Ramos (cell line): ENCODE measurements around the gene MAP3K3.

Source experiments
- in situ Hi-C: fragments of 300-500 bp; cut with MboI; formaldehyde crosslinking; loops from one replicate; pipeline ENCODE4 v1.14.3; 2022; ENCODE audit warnings: low sequenced_read_pairs; ENCODE audit not compliant: unreplicated experiment

MAP3K3 gene

DNA sequence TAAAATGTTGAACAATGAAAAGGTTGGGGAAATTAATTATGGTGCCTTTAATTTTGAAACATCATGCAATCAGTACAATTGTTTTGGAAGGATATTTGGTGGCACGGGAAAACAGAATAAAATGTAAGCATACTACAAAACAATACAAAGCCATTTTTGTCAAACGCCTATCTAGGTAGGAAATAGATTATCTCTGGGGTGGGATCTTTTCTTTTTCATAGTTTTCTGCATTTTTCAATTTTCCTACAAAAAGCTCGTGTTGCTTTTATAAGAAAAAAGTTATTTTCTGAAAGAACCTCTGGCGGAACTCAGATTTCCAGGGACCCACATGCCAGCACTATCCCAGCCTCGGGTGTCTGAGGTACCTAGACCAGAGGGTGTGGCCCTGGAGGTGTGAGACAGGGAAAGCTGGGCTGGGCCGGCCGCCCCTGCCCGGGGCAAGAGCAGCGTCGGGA is 961 bp upstream of the MAP3K3 start:
- in situ Hi-C loops: no loop called here

- in situ Hi-C loops: no loop called here
Observed at GRCh38 chr17:63622574-63623390, 565 bp downstream of the MAP3K3 start.

- in situ Hi-C loops: no loop called here
Observed at GRCh38 chr17:63623786-63624530, 1.7 kb downstream of the MAP3K3 start.

DNA sequence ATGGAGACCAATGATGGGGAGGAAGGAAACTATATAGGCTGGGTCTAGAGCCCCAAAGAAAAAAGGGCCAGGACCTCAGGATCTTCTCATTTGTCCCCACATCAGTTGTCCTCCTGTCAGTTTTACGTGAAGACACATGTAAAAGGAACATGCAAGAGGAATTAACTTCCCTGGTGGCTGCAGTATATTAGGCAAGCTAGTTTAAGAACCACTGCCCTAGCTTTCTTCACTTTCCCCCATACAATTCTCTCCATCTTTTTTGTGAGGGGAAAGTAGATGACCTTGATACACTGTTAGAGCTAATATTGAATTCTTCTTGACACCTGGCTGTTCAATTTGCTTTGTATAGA is 2.3 kb downstream of the MAP3K3 start:
- in situ Hi-C loops: no loop called here

GRCh38 chr17:63626551-63627180 is 4.4 kb downstream of the MAP3K3 start:
- in situ Hi-C loops: no loop called here

DNA sequence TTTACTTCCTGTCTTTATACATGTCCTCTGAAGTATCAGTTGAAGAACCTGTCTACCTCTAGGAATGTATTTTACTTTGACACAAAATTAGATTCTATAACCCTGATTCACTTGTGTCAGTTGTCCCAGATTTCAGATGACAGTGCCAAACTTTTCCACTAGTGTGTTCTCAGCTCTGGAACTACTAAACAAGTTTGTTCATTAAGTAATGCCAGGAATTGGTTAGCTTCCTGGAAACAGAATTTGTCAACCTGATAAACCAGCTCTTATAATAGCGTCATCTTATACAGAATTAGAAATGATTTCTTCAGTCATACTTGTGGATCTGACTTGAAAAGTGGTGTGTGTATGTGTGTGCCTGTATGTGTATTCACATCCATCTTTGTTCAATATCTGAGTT is 7.4 kb downstream of the MAP3K3 start:
- in situ Hi-C loops: no loop called here

- in situ Hi-C loops: no loop called here
Observed at GRCh38 chr17:63631062-63631461, 8.8 kb downstream of the MAP3K3 start.

GRCh38 chr17:63631626-63632025 is 9.4 kb downstream of the MAP3K3 start:
- in situ Hi-C loops: no loop called here

GRCh38 chr17:63633742-63634141 is 11.5 kb downstream of the MAP3K3 start:
- in situ Hi-C loops: no loop called here

GRCh38 chr17:63634163-63634562 is 11.9 kb downstream of the MAP3K3 start:
- in situ Hi-C loops: no loop called here

DNA sequence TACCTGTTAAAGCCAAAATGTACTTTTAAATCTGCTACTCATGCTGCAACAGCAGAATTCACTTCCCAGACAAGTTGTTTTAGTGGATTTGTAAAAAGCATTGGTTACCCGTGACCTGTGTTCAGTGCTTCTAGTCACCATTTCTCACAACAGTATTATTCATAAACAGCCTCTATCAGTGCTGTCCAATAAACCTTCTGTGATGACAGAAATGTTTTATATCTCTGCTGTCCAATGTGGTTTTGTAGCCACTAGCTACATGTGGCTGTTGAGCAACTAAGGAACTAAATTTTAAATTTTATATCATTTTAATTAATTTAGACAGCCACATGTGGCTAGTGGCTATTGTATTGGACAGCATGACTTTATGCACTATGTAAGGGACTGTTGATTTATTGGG is 12.6 kb downstream of the MAP3K3 start:
- in situ Hi-C loops: no loop called here

- in situ Hi-C loops: no loop called here
Observed at GRCh38 chr17:63635290-63635689, 13.1 kb downstream of the MAP3K3 start.

DNA sequence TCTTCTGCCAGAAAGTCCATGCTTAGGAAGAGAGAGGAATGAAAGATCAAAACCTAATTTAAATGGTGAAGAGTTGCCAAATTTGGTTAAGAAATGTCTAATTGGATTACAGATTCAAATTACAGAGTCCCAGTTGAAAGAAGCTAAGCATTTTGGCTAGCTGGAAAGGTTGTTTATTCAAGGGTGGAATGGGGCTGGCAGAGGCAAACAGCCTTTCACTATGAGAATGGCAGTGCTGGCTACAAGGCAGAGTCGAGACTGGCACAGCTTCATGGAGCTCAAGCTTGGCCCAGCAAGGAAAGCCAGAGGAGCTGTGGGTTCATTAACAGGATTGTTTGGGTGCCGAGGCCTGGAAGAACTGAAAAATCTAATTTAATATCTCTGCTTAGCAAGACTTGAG is 13.6 kb downstream of the MAP3K3 start:
- in situ Hi-C loops: no loop called here

DNA sequence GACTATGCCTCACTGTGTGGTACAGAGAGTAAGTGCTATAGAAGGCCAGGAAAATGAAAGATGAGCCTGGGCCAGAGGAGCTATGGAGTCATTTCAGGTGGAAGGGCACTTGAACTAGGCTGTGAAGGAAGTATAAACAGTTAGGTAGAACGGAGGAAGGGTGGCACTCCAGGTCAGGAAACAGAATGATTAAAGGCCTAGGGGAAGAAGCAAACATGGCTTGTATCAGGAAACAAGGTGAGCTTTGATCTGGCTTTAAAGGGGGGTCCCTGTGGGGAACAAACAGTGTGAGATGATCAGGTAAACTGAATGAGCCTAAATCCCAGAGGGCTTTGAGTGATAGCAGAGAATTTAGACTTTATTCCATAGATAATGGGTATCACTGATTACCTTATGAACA is 16.9 kb downstream of the MAP3K3 start:
- in situ Hi-C loops: no loop called here

DNA sequence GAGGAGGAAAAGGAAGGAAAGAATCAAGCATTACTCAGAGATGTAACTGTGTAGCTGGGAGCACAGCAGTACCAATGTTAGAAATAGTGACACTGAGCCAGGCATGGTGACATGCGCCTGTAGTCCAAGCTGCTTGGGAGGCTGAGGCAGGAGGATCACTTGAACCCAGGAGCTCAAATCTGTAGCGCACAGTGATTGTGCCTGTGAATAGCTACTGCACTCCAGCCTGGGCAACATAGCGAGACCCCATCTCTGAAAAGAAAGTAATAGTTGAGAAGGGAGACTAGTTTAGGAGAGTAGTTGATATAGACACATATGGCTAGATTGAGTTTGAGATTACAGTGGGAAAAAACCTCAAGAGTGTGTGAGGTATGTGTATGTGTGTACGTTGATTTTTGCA is 17.8 kb downstream of the MAP3K3 start:
- in situ Hi-C loops: no loop called here

DNA sequence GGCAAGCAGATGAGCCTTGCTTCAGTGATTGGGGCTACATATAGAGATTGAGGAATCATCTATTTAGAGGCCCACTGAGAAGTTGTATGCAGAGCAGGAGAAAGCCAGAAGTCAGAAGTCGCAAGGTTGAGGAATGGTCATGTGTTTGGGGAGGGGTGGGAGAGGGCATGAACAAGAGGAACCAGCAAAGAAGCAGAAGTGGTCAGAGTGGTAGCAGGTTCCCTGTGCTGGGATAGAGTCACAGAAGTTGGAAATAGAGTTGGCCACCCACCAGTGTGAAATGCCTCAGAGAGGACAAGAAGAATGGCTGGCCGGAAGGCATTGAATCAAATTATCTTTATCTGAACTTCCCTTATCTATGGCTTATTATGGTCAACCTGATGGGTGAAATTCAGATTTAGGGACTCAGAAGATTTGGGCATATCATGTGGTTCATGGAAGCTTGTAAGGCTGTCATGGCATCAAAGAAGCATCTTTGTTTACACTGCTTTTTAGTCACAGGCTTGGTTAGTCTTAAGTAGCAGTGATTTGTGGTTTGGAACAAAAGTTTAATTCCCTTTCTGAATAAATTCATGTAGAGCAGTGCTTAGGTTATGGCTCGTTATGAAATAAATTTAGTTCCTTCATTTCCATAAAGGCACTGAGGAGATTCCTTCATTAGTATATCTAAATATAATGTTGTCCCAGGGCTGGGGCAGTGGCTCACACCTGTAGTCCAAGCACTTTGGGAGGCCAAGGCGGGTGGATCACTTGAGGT is 19.7 kb downstream of the MAP3K3 start:
- in situ Hi-C loops: no loop called here

DNA sequence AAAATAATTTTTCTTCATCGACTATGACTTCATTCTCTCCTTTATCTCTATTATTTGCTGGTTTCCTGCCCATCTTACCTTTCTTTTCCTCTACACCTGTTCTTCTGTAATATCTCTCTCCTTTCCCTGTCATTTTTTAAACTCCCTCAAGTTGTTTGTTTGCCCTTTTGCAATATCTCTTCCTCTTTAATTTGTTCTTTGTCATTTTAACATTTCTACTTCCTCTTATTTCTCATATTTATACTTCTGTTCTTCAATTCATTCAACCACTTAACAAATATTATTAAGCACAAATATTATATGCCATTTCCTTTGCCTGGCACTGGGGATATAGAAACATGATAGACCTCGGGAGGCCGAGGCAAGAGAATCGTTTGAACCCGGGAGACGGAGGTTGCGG is 22.6 kb downstream of the MAP3K3 start:
- in situ Hi-C loops: no loop called here

- in situ Hi-C loops: no loop called here
Observed at GRCh38 chr17:63645775-63646487, 23.7 kb downstream of the MAP3K3 start.

DNA sequence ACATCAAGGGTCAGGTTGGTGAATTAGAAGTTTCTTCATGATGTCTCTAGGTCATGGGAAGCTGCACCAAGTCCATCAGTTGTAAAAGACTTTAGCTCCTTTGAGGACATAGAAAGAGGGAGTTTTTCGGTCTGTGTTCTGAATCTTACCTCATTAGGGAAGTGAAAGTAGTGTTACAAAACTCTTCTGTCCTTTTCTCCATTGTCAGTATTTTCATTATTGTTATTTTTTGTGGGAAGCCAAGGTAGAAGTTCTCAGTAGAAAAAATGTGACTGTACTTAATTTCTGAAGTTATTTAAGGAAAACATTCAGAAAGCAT is 24.2 kb downstream of the MAP3K3 start:
- in situ Hi-C loops: no loop called here

- in situ Hi-C loops: no loop called here
Observed at GRCh38 chr17:63647065-63647725, 25.0 kb downstream of the MAP3K3 start.
